PC-9 (cell line): ENCODE results near the gene RUNDC3A. TPM values are rescaled to one million over a fixed set of nuclear protein-coding genes. Genes with fewer than 3 reads are reported as not detected.

Experiments
- Bru-seq: library from RNA; stranded (reverse); fragments of 400-500 nt; gene quantifications from one replicate; lab custom pipeline; 2021; lab: Mats Ljungman, UMichigan
- BruChase-seq, 2 experiments: library from RNA; stranded (reverse); fragments of 400-500 nt; gene quantifications; one replicate each; lab custom pipeline; 2021; lab: Mats Ljungman, UMichigan
- BruUV-seq: library from RNA; stranded (reverse); fragments of 400-500 nt; replicated peaks from 2 replicates; lab custom pipeline; 2021; lab: Mats Ljungman, UMichigan
- CTCF ChIA-PET: fragments of 300-600 bp; sonication (Branson Sonifier 250); formaldehyde crosslinking; loops from one replicate; lab custom pipeline; 2022; ENCODE audit warnings: antibody characterized with exemption; lab: Charles Lee
- POLR2A ChIA-PET: fragments of 300-600 bp; sonication (Branson Sonifier 250); formaldehyde crosslinking; loops from one replicate; lab custom pipeline; 2022; ENCODE audit warnings: antibody characterized with exemption; ENCODE audit not compliant: unreplicated experiment; lab: Charles Lee
- DNase-seq, 2 experiments: peaks; one replicate each; pipeline versions ENCODE4 v3.0.0 to v3.0.0-alpha.2; 2015 to 2022; ENCODE audit warnings: mixed read lengths in 1 of 2
- H2AFZ ChIP-seq: fragments of 200-600 bp; sonication (generic); 2 replicates; pipeline ENCODE4 v1.8.1; 2017; ENCODE audit warnings: antibody characterized with exemption
- H3F3A ChIP-seq: fragments of 200-600 bp; sonication (generic); 2 replicates; pipeline ENCODE4 v1.8.1; 2017; ENCODE audit warnings: antibody characterized with exemption, mild to moderate bottlenecking, low read depth; ENCODE audit not compliant: insufficient read depth
- H3K27ac ChIP-seq: fragments of 200-600 bp; sonication (generic); 2 replicates; pipeline ENCODE4 v1.6.1; 2016; ENCODE audit warnings: mixed run types
- H3K27me3 ChIP-seq: fragments of 200-600 bp; sonication (generic); 2 replicates; pipeline ENCODE4 v1.6.1; 2016; ENCODE audit warnings: low read depth, mixed run types; ENCODE audit not compliant: insufficient read depth
- H3K36me3 ChIP-seq: fragments of 200-600 bp; sonication (generic); 2 replicates; pipeline ENCODE4 v1.6.1; 2016; ENCODE audit warnings: low read depth, mixed run types
- H3K4me1 ChIP-seq: fragments of 200-600 bp; sonication (generic); replicated peaks from 2 replicates; pipeline ENCODE4 v1.6.1; 2016; ENCODE audit warnings: mixed run types; ENCODE audit not compliant: insufficient read depth
- H3K4me2 ChIP-seq: fragments of 200-600 bp; sonication (generic); 2 replicates; pipeline ENCODE4 v1.6.1; 2017; ENCODE audit warnings: mixed run types
- H3K4me3 ChIP-seq: fragments of 200-600 bp; sonication (generic); 2 replicates; pipeline ENCODE4 v1.6.1; 2016; ENCODE audit warnings: mixed run types
- H3K79me2 ChIP-seq: fragments of 200-600 bp; sonication (generic); 2 replicates; pipeline ENCODE4 v1.6.1; 2017; ENCODE audit warnings: low read depth, mixed run types
- H3K9me2 ChIP-seq: fragments of 200-600 bp; sonication (generic); 2 replicates; pipeline ENCODE4 v1.8.1; 2017; ENCODE audit warnings: mild to moderate bottlenecking; ENCODE audit not compliant: insufficient read depth
- H3K9me3 ChIP-seq: fragments of 200-600 bp; sonication (generic); 2 replicates; pipeline ENCODE4 v1.8.1; 2016; ENCODE audit warnings: low read depth; ENCODE audit not compliant: insufficient read depth
- H4K20me1 ChIP-seq: fragments of 200-600 bp; sonication (generic); 2 replicates; pipeline ENCODE4 v1.8.1; 2017; ENCODE audit not compliant: insufficient read depth
- EZH2 ChIP-seq: fragments of 200-600 bp; sonication (generic); IDR thresholded peaks from 2 replicates; pipeline ENCODE4 v1.8.0; 2017; ENCODE audit warnings: antibody characterized with exemption, low read depth
- intact Hi-C: fragments of 100-400 bp; cut with micrococcal nuclease; formaldehyde crosslinking; loops from one replicate; pipeline ENCODE4 v1.10.0; 2022; ENCODE audit not compliant: unreplicated experiment
- long read RNA-seq: library from polyadenylated mRNA; stranded (forward); transcript quantifications from one replicate; pipeline ENCODE4 v2.0.0, GENCODE V29; 2022
- total RNA-seq: library from RNA; stranded (reverse); gene quantifications from 2 replicates; pipeline ENCODE4 v1.2.3, GENCODE V29; 2021
- TF ChIP-seq, protein P1 (sequence below): fragments of 200-600 bp; sonication (generic); conservative IDR thresholded peaks from 2 replicates; pipeline ENCODE4 v1.6.1; 2017; ENCODE audit warnings: mixed run types, antibody characterized with exemption, mild to moderate bottlenecking, moderate library complexity

RUNDC3A gene
- total RNA-seq (not detected in 2 replicates), Bru-seq, nascent RNA (not detected), BruChase-seq, experiment 1, labeled RNA remaining after a 2-hour chase (not detected), BruChase-seq, experiment 2, labeled RNA remaining after a 6-hour chase (not detected)
- long read RNA-seq: 0 reads

DNA sequence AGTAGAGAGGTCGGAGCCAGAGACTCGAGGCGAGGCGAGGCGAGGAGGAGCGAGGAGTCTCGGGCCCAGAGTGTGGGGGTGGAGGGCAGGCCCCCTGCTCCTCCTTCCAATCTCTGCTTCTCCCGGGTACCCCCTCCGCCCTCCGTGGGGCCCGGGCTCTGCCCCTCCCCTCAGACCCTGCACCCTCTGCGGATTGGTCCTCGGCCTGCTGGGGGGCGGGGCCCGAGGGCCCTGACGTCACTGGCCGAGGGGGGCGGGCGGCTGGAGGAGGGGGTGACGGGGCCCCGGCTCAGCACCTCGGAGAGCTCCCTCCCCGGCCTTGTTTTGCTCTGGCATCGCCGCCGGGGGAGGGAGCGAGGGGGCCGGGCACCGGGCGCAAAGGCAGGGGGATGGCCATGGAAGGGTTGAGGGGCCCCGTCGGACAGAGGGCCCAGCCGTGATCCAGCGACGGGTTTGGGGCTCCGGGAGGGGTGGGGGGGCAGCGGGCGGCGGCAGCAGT lies at the start of gene RUNDC3A:
Gene RUNDC3A, plus strand, starts transcription at position 282 of the 499 bp plus-strand sequence. CDS start 232 bp downstream, outside the sequence.
- Histone ChIP-seq H3K9me3 (no peaks in the 10 kb centered on the region), H4K20me1 (peaks cover 4% of the 10 kb centered on the region; the same call in 1 of the 2 replicates), H3K9me2 (no peaks in the 10 kb centered on the region), H3K79me2 (no peaks in the 10 kb centered on the region), H3K27ac (no peak within 1 kb of the TSS), H3K27me3 (peaks cover 37% of the 10 kb centered on the region), H2AFZ (no peak within 1 kb of the TSS; the same call in 1 of the 2 replicates), H3K4me3 (peak within 1 kb of the TSS; percentile 56; the same call in 1 of the 2 replicates), H3K4me1 (peaks cover 7% of the 10 kb centered on the region), H3K4me2 (peak within 1 kb of the TSS; percentile 75), H3K36me3 (no peaks in the 10 kb centered on the region), H3F3A (peaks cover 18% of the 10 kb centered on the region; the same call in 1 of the 2 replicates)
- ChIA-PET CTCF (interaction anchor here (0.6 kb wide), 1 partner anchor 528 kb away, joined by 4 read pairs; no protein-coding TSS in a partner anchor), POLR2A (interaction anchor here (0.6 to 0.7 kb wide), 2 partner anchors 86 to 123 kb away, joined by 3 to 6 read pairs; no protein-coding TSS in a partner anchor)
- intact Hi-C loops: loop anchor here (5.0 kb wide), 1 partner anchor 86 kb away; no protein-coding TSS in a partner anchor
- BruUV-seq: no TSS peak
- TF ChIP-seq, protein P1, sequence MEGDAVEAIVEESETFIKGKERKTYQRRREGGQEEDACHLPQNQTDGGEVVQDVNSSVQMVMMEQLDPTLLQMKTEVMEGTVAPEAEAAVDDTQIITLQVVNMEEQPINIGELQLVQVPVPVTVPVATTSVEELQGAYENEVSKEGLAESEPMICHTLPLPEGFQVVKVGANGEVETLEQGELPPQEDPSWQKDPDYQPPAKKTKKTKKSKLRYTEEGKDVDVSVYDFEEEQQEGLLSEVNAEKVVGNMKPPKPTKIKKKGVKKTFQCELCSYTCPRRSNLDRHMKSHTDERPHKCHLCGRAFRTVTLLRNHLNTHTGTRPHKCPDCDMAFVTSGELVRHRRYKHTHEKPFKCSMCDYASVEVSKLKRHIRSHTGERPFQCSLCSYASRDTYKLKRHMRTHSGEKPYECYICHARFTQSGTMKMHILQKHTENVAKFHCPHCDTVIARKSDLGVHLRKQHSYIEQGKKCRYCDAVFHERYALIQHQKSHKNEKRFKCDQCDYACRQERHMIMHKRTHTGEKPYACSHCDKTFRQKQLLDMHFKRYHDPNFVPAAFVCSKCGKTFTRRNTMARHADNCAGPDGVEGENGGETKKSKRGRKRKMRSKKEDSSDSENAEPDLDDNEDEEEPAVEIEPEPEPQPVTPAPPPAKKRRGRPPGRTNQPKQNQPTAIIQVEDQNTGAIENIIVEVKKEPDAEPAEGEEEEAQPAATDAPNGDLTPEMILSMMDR: no peak
- TF ChIP-seq EZH2: no peak
- peak; percentile 44 to 74 for DNase-seq

DNA sequence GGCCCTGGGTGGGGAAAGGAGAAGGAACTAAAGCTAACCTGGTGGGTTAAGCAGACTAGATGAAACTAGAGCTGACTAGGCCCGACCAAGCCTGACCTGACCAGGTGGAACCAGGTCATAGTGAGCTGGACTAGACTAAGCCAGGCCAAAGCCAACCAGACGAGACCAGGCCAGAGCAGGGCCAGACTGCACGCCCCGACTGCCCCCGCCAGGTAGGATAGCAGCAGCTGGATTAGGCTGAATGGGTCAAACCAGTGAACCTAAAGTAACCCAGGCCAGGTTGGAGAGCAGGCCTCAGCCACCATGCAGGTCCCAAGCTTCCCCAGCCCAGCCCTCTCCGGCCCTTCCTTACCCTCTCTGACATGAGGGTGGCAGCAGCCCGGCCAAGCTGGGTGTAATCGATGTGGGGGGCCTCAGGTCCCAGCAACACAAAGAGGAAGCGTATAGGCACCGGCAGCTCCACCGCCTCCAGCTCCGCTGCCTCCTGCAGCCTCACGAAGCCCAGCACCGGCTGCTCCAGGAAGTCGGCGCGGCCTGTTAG lies 49.5 kb upstream of the RUNDC3A start:
- Histone ChIP-seq H3K4me2 (no peak overlapping the region), H3K36me3 (no peaks in the 10 kb centered on the region), H3K9me2 (no peaks in the 10 kb centered on the region), H4K20me1 (no peaks in the 10 kb centered on the region), H3K9me3 (no peaks in the 10 kb centered on the region), H3K4me1 (no peaks in the 10 kb centered on the region), H3F3A (no peaks in the 10 kb centered on the region), H2AFZ (no peak overlapping the region), H3K27me3 (peaks cover 38% of the 10 kb centered on the region), H3K4me3 (no peak overlapping the region), H3K79me2 (no peaks in the 10 kb centered on the region), H3K27ac (no peak overlapping the region)
- POLR2A ChIA-PET: no interaction called here
- intact Hi-C loops: no loop called here
- DNase-seq: no peak
- TF ChIP-seq, protein P1: no peak
- CTCF ChIA-PET: no interaction called here
- no TSS peak for BruUV-seq

DNA sequence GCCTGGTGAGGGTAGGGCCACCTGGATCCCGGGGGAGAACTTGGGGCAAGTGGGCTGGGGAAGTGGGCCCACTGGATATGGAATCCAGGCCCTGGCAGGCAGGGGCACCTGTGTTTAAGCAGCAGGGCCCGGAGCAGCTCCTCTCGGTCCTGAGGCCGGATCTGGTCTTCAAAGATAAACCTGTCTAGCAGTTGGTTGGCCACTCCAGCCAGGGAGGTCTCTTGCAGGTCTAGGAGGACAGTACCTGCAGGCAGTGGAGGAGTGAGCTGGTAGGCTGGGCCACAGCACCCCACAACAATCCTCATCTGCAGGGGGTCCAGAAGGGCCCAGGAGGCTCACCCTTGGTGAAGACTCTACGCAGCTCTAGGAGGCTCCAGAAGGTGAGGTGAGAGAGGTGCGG lies 48.1 kb upstream of the RUNDC3A start:
- no peaks in the 10 kb centered on the region for H3K36me3 ChIP-seq
- no TSS peak for BruUV-seq
- no peak overlapping the region for H3K4me3 ChIP-seq
- DNase-seq: no peak
- H3K27ac ChIP-seq: no peak overlapping the region
- intact Hi-C loops: no loop called here
- H3K79me2 ChIP-seq: no peaks in the 10 kb centered on the region
- H3K4me1 ChIP-seq: no peaks in the 10 kb centered on the region
- CTCF ChIA-PET: no interaction called here
- H3K4me2 ChIP-seq: no peak overlapping the region
- TF ChIP-seq, protein P1: no peak
- no peak for TF ChIP-seq EZH2
- peaks cover 24% of the 10 kb centered on the region for H3K27me3 ChIP-seq
- POLR2A ChIA-PET: no interaction called here
- H3K9me2 ChIP-seq: no peaks in the 10 kb centered on the region
- no peaks in the 10 kb centered on the region for H4K20me1 ChIP-seq
- H3K9me3 ChIP-seq: no peaks in the 10 kb centered on the region
- no peaks in the 10 kb centered on the region for H3F3A ChIP-seq
- no peak overlapping the region for H2AFZ ChIP-seq
